HG03460 (cell line): ENCODE data around the gene KIAA0586.
"Not testable (repeated sequence)": the region's sequence is repeated elsewhere in the genome, so short reads cannot be mapped to it uniquely, and the experiment has no call there.

ENCODE experiments used
- ATAC-seq: cut with Tn5 transposase; IDR thresholded peaks from one replicate; pipeline ENCODE4 v1.9.1; 2021; ENCODE audit not compliant: unreplicated experiment

Gene KIAA0586

GRCh38 chr14:58463147-58463546, 35.6 kb downstream of the KIAA0586 start:
- ATAC-seq: no peak

GRCh38 chr14:58464652-58465051, 37.1 kb downstream of the KIAA0586 start:
- ATAC-seq: no peak

DNA sequence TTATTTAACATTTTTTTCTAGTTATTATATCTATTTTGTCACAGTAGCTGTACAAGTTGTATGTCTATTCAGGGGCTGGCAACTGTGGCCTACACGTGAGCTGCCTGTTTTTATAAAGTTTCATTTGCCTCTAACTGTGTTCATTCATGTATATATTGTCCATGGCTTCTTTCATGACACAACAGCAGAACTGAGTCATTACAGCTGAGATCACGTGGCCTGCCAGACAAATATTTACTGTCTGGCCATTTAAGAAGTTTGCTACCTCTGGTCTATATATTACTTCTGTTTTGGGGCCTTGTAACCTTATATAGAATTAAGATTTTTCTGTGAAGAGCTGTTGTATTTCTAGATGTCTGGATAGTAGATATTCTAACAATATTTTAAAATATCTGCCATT, 37.9 kb downstream of the KIAA0586 start:
- ATAC-seq: no peak

GRCh38 chr14:58466459-58466858, 38.9 kb downstream of the KIAA0586 start:
- no peak for ATAC-seq

- no peak for ATAC-seq
Measured at GRCh38 chr14:58467575-58467974, 40.1 kb downstream of the KIAA0586 start.

DNA sequence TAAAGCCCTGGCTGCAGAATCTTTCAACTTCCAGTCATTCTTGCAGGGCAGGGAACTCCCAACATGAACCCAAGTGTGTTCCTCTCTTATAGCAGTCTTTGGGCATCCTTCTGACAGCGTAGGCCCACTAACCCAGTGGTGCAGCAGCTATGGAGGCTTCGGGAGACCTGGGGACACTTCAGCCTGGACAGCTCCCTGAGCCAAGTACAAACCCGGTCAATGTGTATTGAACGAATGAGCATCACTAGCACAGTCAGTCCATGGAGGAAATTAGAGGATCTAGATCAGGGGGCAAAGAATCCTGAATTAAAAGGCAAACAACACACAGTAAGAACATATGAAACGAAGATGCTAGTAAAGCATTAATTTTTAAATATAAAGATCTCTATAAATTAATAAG, 41.8 kb downstream of the KIAA0586 start:
- ATAC-seq: no peak

GRCh38 chr14:58476320-58476719, 48.8 kb downstream of the KIAA0586 start:
- no peak for ATAC-seq

DNA sequence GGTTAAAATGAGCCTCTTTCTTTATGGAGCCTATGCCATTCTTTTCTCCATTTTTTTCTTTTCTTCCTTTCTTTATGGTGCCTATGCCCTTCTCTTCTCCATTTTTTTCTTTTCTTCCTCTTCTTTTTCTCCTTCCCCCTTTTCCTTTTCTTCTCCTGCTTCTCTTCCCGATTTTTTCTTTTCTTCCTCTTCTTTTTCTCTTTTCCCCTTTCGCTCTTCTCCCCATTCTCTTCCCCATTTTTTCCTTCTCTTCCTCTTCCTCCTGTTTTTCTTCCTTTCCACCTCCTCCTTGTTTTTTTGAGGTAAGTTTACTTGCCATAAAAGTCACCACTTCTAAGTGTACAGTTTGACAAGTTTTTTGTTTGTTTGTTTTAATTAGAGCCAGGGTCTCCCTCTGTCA, 50.1 kb downstream of the KIAA0586 start:
- no peak for ATAC-seq

- ATAC-seq: not testable (repeated sequence)
Measured at GRCh38 chr14:58478329-58478728, 50.8 kb downstream of the KIAA0586 start.

- no peak for ATAC-seq
Measured at GRCh38 chr14:58479975-58480374, 52.5 kb downstream of the KIAA0586 start.

- no peak for ATAC-seq
Measured at GRCh38 chr14:58484176-58484575, 56.7 kb downstream of the KIAA0586 start.

DNA sequence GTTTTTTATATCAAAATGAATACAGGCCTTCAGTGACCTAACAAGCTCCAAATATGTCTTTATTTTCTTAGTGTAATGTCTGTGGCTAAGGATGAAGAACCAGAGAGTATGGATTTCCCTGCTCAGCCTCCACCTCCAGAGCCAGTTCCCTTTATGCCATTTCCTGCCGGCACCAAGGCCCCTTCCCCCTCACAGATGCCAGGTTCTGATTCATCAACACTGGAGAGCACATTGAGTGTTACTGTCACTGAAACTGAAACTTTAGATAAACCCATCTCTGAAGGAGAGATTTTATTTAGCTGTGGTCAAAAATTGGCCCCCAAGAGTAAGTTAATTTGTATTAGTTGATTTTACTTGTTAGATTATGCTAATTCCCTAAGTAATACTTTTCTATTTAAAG, 61.0 kb downstream of the KIAA0586 start:
- no peak for ATAC-seq

DNA sequence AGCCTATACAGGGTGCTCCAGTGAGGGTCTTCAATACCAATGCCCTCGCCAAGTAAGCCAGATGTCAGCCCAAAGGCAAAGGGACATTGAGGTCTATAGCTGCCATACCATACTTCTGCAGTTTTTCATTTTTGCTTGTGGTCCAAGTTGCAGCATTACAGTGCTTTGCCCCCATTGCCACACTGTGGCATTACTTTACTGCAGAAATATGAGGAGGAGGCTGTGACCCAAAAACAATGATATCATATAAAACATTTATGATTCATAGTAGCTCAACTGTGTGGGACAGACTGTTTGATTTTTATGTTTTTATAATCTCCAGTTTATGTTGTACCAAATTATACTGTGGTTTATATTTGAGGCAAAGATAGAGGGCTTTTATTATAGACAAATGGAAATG, 64.1 kb downstream of the KIAA0586 start:
- ATAC-seq: no peak

DNA sequence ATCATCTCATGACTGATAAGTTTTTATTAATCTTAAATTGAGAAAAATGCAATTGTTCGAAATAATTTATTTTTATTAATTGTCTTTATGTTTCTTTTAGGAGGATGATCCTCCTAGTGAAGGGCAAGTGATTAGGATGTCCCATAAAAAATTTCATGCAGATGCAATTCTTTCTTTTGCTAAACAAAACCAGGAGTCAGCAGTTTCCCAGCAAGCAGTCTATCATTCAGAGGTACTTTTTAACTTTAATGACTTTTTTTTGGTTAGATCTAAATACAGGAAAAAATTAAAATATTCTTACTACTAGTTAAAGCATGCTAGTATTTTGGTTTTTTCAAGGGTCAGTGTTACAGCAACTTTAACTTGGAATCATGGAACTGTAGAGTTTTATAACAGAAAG, 64.5 kb downstream of the KIAA0586 start:
- ATAC-seq: no peak

GRCh38 chr14:58501214-58501816, 73.8 kb downstream of the KIAA0586 start:
- ATAC-seq: peak; percentile 73

- no peak for ATAC-seq
Measured at GRCh38 chr14:58513272-58513671, 85.8 kb downstream of the KIAA0586 start.

- ATAC-seq: no peak
Measured at GRCh38 chr14:58517592-58517991, 90.1 kb downstream of the KIAA0586 start.

DNA sequence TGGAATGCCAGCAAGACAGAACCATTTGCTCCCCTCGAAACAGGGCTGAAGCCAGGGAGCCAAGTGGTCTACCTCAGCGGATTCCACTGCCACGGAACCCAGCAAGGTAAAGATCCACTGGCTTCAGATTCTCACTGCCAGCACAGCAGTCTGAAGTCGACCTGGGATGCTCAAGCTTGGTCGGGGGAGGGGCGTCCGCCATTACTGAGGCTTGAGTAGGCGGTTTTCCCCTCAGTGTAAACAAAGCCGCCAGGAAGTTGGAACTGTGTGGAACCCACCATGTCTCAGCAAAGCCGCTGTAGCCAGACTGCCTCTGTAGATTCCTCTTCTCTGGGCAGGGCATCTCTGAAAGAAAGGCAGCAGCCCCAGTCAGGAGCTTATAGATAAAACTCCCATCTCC, 98.2 kb downstream of the KIAA0586 start:
- ATAC-seq: not testable (repeated sequence)

DNA sequence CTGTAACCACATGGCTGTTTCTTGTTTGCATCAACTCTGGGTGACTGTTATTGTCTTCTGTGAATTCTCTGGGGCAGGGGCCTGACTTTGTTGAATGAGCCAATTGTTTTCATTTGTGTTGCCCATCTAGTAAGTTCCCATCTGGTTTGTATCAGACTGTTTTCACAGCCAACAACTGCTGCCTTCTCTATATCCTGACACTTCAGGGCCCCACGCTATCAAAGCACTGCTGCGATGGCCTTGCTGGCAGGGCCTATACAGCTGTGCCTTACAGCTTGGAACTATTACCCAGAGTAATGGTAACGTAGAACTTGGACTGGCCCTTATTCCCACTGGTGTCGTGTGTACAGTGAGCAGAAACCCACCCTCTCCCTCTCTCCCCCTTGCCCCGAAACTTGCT, 105.9 kb downstream of the KIAA0586 start:
- ATAC-seq: no peak

GRCh38 chr14:58535044-58535443, 107.5 kb downstream of the KIAA0586 start:
- no peak for ATAC-seq

DNA sequence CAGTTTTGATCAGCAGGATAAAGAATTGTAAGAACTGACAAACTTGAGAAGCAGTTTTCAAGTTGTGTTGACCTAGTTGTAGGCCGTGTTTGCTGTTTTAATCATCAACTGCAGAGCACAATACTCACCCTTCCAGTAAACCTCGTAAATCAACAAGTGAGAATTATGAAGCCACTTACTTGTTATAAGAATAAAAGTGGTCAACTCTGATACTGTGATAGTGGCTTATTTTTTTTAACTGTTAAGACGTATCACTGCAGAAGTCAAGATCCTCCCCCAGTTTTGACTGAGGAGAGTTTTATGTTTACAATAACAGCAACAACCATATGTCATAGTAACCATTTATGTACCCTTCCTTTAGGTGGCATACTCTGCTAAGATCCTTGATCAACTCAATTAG, 109.5 kb downstream of the KIAA0586 start:
- no peak for ATAC-seq

- ATAC-seq: no peak
Measured at GRCh38 chr14:58540749-58541632, 113.5 kb downstream of the KIAA0586 start.

- no peak for ATAC-seq
Measured at GRCh38 chr14:58541633-58542022, 114.1 kb downstream of the KIAA0586 start.
